Upper lobe of left lung (tissue), 6 donors: ENCODE results near the gene NHP2. TPM values are rescaled to one million over a fixed set of nuclear protein-coding genes. Genes with fewer than 3 reads are reported as not detected.

Experiments
- ATAC-seq, 2 donors: fragments of 200-7000 bp; cut with Tn5 transposase; one replicate each; pipeline ENCODE4 v1.9.1; 2022; ENCODE audit warnings: mild to moderate bottlenecking in 2 of 2, moderate library complexity in 2 of 2; ENCODE audit not compliant: low FRiP score in 2 of 2
- DNase-seq, 2 donors: peaks; one replicate each; pipeline ENCODE4 v3.0.0-alpha.2; 2019 to 2020
- H3K27ac ChIP-seq, 4 donors: fragments of 200-600 bp; sonication (generic); one replicate each; pipeline ENCODE4 v1.5.1; 2016 to 2019
- H3K27me3 ChIP-seq, 4 donors: fragments of 200-600 bp; sonication (generic); one replicate each; pipeline ENCODE4 v1.5.1; 2017 to 2019
- H3K36me3 ChIP-seq, 4 donors: fragments of 200-600 bp; sonication (generic); one replicate each; pipeline ENCODE4 v1.5.1; 2016 to 2019
- H3K4me1 ChIP-seq, 4 donors: fragments of 200-600 bp; sonication (generic); one replicate each; pipeline ENCODE4 v1.5.1; 2018 to 2019
- H3K4me3 ChIP-seq, 4 donors: fragments of 200-600 bp; sonication (generic); one replicate each; pipeline ENCODE4 v1.5.1; 2017 to 2019; ENCODE audit warnings: mild to moderate bottlenecking in 2 of 4, moderate library complexity in 1 of 4
- H3K9me3 ChIP-seq, 4 donors: fragments of 200-600 bp; sonication (generic); one replicate each; pipeline ENCODE4 v1.5.1; 2018 to 2019
- EP300 ChIP-seq, 4 donors: sonication (generic); formaldehyde crosslinking; IDR thresholded peaks; one replicate each; pipeline ENCODE4 v1.5.1; 2017; ENCODE audit warnings: antibody characterized with exemption in 4 of 4, control low read depth in 2 of 4
- POLR2A ChIP-seq, 4 donors: fragments of 450-650 bp; IDR thresholded peaks; one replicate each; pipeline ENCODE4 v1.5.1; 2016 to 2017; ENCODE audit warnings: antibody characterized with exemption in 4 of 4, mild to moderate bottlenecking in 2 of 4
- POLR2AphosphoS5 ChIP-seq, 2 donors: sonication (generic); formaldehyde crosslinking; IDR thresholded peaks; one replicate each; pipeline ENCODE4 v1.5.1; 2017; ENCODE audit warnings: antibody characterized with exemption in 2 of 2
- WGBS, 2 donors: methylation state at CpG; one replicate each; pipeline ENCODE4 v1.1.5; 2017 to 2018; 5-methylcytosine and 5-hydroxymethylcytosine counted together
- total RNA-seq, 6 donors: library from RNA; depleted of rRNA in 4 of 6; stranded (reverse); fragments of >200 nt in 4 of 6; gene quantifications; one replicate each; pipeline versions ENCODE4 v1.1.0 to v1.2.1, GENCODE V29; 2016 to 2021
- TF ChIP-seq, protein P1 (sequence below), 6 experiments: fragments of 450-650 bp in 4 of 6; fragments of 200-600 bp in 2 of 6; sonication (generic) in 2 of 6; IDR thresholded peaks; one replicate each; pipeline ENCODE4 v1.5.1; 2016 to 2019; ENCODE audit warnings: antibody characterized with exemption in 6 of 6
- donor health status: DM: no; HTN: no; CAD: no; lungs with moderate emphysema.
- donor health status: DM: no; HTN: yes; CAD: no; lungs with severe emphysema.

Gene NHP2
- total RNA-seq, 6 donors from 2014 or later = 61.0 to 117 (median 86.9) TPM

- peaks cover 9 to 36% (median 29%) of the 10 kb centered on the region in 4 donors for H3K36me3 ChIP-seq
- no peaks in the 10 kb centered on the region for H3K9me3 ChIP-seq
- peak overlapping the region; percentile 63 to 98 (median 84) for H3K4me3 ChIP-seq
- H3K4me1 ChIP-seq = peaks cover 8 to 24% (median 12%) of the 10 kb centered on the region in 4 donors
- ATAC-seq (no peak), DNase-seq (no peak)
- peak overlapping the region in 3 of 4 donors; percentile 65 to 77 (median 69) for H3K27ac ChIP-seq
- H3K27me3 ChIP-seq = no peaks in the 10 kb centered on the region
- TF ChIP-seq EP300 (IDR thresholded peaks at IDR 0.05) (no peak), POLR2A (IDR thresholded peaks at IDR 0.05) (no peak), POLR2AphosphoS5 (IDR thresholded peaks at IDR 0.05) (no peak)
- TF ChIP-seq, protein P1, sequence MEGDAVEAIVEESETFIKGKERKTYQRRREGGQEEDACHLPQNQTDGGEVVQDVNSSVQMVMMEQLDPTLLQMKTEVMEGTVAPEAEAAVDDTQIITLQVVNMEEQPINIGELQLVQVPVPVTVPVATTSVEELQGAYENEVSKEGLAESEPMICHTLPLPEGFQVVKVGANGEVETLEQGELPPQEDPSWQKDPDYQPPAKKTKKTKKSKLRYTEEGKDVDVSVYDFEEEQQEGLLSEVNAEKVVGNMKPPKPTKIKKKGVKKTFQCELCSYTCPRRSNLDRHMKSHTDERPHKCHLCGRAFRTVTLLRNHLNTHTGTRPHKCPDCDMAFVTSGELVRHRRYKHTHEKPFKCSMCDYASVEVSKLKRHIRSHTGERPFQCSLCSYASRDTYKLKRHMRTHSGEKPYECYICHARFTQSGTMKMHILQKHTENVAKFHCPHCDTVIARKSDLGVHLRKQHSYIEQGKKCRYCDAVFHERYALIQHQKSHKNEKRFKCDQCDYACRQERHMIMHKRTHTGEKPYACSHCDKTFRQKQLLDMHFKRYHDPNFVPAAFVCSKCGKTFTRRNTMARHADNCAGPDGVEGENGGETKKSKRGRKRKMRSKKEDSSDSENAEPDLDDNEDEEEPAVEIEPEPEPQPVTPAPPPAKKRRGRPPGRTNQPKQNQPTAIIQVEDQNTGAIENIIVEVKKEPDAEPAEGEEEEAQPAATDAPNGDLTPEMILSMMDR (IDR thresholded peaks at IDR 0.05) = no peak
- WGBS, 2 donors = 49 to 55% methylated on average over 31 of the region's 31 CpGs
These were observed 917 bp downstream of the NHP2 start for GRCh38 chr5:178152491-178153444.

- no peak overlapping the region for H3K27ac ChIP-seq
- peaks cover 20 to 52% (median 44%) of the 10 kb centered on the region in 4 donors for H3K36me3 ChIP-seq
- H3K9me3 ChIP-seq = no peaks in the 10 kb centered on the region
- peak in 1 of 2 donors; percentile 47 for DNase-seq
- WGBS, 2 donors = 63 to 76% methylated on average over 8 to 11 of the region's 11 CpGs
- H3K27me3 ChIP-seq = no peaks in the 10 kb centered on the region
- ATAC-seq = no peak
- H3K4me3 ChIP-seq = no peak overlapping the region
- H3K4me1 ChIP-seq = peaks cover 8 to 24% (median 12%) of the 10 kb centered on the region in 4 donors
- TF ChIP-seq POLR2A (IDR thresholded peaks at IDR 0.05) (no peak), POLR2AphosphoS5 (IDR thresholded peaks at IDR 0.05) (no peak), EP300 (IDR thresholded peaks at IDR 0.05) (no peak)
- TF ChIP-seq, protein P1 (IDR thresholded peaks at IDR 0.05) = no peak
These were observed 2.5 kb downstream of the NHP2 start for GRCh38 chr5:178150977-178151734.

DNA sequence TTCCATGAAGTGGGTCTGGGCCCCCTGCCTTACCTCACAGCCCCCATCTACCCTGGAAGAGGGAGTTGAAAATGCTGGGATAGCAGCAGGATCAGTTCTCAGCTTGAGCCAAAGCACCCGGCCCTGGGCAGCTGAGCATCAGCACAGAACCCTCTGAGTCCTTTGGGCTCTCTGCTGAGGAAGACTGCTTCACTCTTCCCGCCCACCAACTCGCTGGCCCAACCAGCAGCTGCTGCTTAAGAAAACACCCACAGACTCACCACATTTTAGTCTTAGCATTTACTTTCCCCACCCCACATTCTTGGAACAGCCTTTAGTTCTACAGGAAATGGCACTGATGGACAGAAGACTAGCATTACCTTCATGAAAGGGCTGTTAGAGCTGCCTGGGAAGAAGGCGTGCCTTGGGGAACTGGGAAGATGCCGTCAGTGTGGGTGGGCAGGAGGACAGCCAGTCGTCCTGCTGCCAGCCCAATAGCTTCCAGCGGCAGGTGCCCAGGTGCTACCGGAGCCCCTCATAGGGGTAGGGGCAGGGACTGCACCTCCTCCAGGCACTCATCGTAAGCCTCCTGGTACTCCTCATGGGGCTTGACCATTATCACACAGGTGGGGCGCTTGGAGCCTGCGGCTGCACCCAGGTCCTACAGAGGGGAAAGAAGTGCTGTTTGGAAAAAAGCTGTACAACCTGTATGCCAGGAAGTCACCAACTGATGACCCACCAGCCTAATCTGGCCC, 4.3 kb downstream of the NHP2 start:
- peaks cover 20 to 70% (median 56%) of the 10 kb centered on the region in 4 donors for H3K36me3 ChIP-seq
- peak in 1 of 2 donors; percentile 51 for DNase-seq
- H3K27me3 ChIP-seq = no peaks in the 10 kb centered on the region
- TF ChIP-seq EP300 (IDR thresholded peaks at IDR 0.05) = no peak
- no peak for TF ChIP-seq POLR2AphosphoS5 (IDR thresholded peaks at IDR 0.05)
- TF ChIP-seq, protein P1 (IDR thresholded peaks at IDR 0.05) = no peak
- TF ChIP-seq POLR2A (IDR thresholded peaks at IDR 0.05) = no peak
- no peaks in the 10 kb centered on the region for H3K9me3 ChIP-seq
- H3K4me1 ChIP-seq = peaks cover 8 to 18% (median 12%) of the 10 kb centered on the region in 4 donors
- no peak overlapping the region for H3K4me3 ChIP-seq
- no peak for ATAC-seq
- H3K27ac ChIP-seq = no peak overlapping the region
- 86 to 90% methylated on average over 10 of the region's 11 CpGs for WGBS, 2 donors

- TF ChIP-seq POLR2A (IDR thresholded peaks at IDR 0.05) (no peak), POLR2AphosphoS5 (IDR thresholded peaks at IDR 0.05) (no peak), EP300 (IDR thresholded peaks at IDR 0.05) (no peak)
- TF ChIP-seq, protein P1 (IDR thresholded peaks at IDR 0.05) = no peak
- Histone ChIP-seq H3K36me3 (peaks cover 26 to 89% (median 75%) of the 10 kb centered on the region in 4 donors), H3K4me1 (peaks cover 0 to 4% (median 2%) of the 10 kb centered on the region in 4 donors)
These were observed 6.3 kb downstream of the NHP2 start for GRCh38 chr5:178147406-178147805.

More at GRCh38 chr5:178147406-178147805, 6.3 kb downstream of the NHP2 start:
- Histone ChIP-seq H3K9me3 (no peaks in the 10 kb centered on the region), H3K4me3 (no peak overlapping the region), H3K27me3 (no peaks in the 10 kb centered on the region), H3K27ac (no peak overlapping the region)
- ATAC-seq (no peak), DNase-seq (no peak)
- WGBS, 2 donors = 91 to 95% methylated on average over 12 to 15 of the region's 15 CpGs
